GM12865 (cell line): ENCODE results near the gene RBM3.

Source experiments
- DNase-seq: peaks from one replicate; pipeline ENCODE4 v3.0.0; 2010; ENCODE audit warnings: low read depth
- H3K4me3 ChIP-seq: 2 replicates; pipeline ENCODE4 v1.5.1; 2011; ENCODE audit warnings: mild to moderate bottlenecking, low read depth, low read length, control low read depth
- TF ChIP-seq, protein P1 (sequence below): IDR thresholded peaks from 2 replicates; pipeline ENCODE4 v1.5.1; 2011; ENCODE audit warnings: low read length, control low read depth, low read depth, inconsistent platforms; ENCODE audit not compliant: insufficient read depth; ENCODE audit errors: missing control alignments

Gene RBM3

DNA sequence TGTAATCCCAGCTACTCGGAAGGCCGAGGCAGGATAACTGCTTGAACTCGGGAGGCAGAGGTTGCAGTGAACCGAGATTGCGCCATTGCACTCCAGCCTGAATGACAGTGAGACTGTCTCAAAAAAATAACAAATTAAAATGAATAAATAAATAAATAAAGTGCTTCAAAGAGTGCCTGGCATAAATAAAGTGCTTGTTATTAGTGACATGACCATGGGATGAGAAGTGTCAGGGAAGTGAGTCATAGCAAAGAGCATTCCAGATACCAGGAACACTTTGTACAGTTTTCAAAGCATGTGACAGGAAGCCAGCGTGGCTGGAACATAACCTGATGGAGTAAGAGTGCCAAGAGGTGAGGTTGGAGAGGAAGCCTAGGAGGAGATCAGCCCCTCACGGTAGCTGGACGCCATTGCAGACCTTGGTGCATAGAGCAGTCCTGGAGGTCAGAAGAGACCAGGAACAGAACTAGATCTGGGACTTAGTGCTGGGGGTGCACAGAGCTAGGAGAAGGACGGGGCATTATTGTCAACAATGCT, 17.0 kb downstream of the RBM3 start:
- no peak overlapping the region for H3K4me3 ChIP-seq
- no peak for DNase-seq
- TF ChIP-seq, protein P1, sequence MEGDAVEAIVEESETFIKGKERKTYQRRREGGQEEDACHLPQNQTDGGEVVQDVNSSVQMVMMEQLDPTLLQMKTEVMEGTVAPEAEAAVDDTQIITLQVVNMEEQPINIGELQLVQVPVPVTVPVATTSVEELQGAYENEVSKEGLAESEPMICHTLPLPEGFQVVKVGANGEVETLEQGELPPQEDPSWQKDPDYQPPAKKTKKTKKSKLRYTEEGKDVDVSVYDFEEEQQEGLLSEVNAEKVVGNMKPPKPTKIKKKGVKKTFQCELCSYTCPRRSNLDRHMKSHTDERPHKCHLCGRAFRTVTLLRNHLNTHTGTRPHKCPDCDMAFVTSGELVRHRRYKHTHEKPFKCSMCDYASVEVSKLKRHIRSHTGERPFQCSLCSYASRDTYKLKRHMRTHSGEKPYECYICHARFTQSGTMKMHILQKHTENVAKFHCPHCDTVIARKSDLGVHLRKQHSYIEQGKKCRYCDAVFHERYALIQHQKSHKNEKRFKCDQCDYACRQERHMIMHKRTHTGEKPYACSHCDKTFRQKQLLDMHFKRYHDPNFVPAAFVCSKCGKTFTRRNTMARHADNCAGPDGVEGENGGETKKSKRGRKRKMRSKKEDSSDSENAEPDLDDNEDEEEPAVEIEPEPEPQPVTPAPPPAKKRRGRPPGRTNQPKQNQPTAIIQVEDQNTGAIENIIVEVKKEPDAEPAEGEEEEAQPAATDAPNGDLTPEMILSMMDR: no peak

- H3K4me3 ChIP-seq: no peak overlapping the region
- no peak for DNase-seq
- TF ChIP-seq, protein P1: no peak
Measured at GRCh38 chrX:48592971-48593370, 18.7 kb downstream of the RBM3 start.

DNA sequence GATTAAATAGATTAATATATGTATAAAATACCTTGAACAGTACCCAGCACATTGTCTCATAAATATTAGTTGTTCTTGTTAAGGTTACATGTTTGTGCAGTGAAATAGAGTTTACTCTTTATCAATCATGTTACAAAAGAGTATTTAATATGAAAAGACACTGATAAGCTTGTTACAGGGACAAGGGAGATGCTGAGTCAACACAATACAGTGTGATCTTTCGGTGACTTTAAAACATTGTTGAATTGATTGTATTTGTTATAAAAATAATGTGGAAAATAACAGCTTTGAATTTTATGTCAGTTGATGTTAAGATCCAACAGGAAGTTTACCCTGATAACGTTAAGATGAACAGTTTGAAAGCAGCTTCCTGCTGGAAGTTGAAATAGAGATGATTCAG, 21.6 kb downstream of the RBM3 start:
- no peak for DNase-seq
- H3K4me3 ChIP-seq: no peak overlapping the region
- TF ChIP-seq, protein P1: no peak

- TF ChIP-seq, protein P1: no peak
- peak; percentile 94 for DNase-seq
- peak within 1 kb of the TSS; percentile 80 for H3K4me3 ChIP-seq
Measured at GRCh38 chrX:48597353-48598264, 23.3 kb downstream of the RBM3 start, which contains the start of gene WDR13. TSS of gene WDR13 (plus strand) at chrX:48597492. CDS start at chrX:48597997, 505 bp downstream.

- no peak overlapping the region for H3K4me3 ChIP-seq
- TF ChIP-seq, protein P1: no peak
- DNase-seq: no peak
Measured at GRCh38 chrX:48598614-48599013, 24.3 kb downstream of the RBM3 start.

DNA sequence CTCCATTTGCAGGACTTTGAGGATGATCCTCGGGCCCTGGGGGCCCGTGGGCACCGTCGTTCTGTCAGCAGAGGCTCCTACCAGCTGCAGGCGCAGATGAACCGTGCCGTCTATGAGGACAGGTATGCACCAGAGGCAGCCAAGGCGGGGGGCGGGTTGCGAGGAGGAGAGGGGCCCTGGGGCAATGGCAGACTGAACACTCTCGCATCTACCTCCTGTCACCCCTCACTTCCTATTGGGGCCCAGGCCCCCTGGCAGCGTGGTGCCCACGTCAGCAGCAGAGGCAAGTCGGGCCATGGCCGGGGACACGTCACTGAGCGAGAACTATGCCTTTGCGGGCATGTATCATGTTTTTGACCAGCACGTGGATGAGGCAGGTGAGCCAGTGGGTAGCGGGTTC, 25.1 kb downstream of the RBM3 start:
- TF ChIP-seq, protein P1: no peak
- H3K4me3 ChIP-seq: no peak overlapping the region
- DNase-seq: no peak

- no peak overlapping the region for H3K4me3 ChIP-seq
- TF ChIP-seq, protein P1: no peak
- DNase-seq: no peak
Measured at GRCh38 chrX:48600226-48600625, 25.9 kb downstream of the RBM3 start.
